ENCODE data around the gene GRAMD1C. TPM values are rescaled to one million over a fixed set of nuclear protein-coding genes. Genes with fewer than 3 reads are reported as not detected.
"Not testable (repeated sequence)": the region's sequence is repeated elsewhere in the genome, so short reads cannot be mapped to it uniquely, and the experiment has no call there.

Gene GRAMD1C
- total RNA-seq, 1 donor from 2014 or later: 2.4 TPM

- TF ChIP-seq, protein P1, sequence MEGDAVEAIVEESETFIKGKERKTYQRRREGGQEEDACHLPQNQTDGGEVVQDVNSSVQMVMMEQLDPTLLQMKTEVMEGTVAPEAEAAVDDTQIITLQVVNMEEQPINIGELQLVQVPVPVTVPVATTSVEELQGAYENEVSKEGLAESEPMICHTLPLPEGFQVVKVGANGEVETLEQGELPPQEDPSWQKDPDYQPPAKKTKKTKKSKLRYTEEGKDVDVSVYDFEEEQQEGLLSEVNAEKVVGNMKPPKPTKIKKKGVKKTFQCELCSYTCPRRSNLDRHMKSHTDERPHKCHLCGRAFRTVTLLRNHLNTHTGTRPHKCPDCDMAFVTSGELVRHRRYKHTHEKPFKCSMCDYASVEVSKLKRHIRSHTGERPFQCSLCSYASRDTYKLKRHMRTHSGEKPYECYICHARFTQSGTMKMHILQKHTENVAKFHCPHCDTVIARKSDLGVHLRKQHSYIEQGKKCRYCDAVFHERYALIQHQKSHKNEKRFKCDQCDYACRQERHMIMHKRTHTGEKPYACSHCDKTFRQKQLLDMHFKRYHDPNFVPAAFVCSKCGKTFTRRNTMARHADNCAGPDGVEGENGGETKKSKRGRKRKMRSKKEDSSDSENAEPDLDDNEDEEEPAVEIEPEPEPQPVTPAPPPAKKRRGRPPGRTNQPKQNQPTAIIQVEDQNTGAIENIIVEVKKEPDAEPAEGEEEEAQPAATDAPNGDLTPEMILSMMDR (conservative IDR thresholded peaks at IDR 0.05): peak; percentile 80
- H3K4me1 Mint-ChIP-seq: peaks cover 6% of the 10 kb centered on the region
- H3K9me3 Mint-ChIP-seq: no peaks in the 10 kb centered on the region
- no peaks in the 10 kb centered on the region for H3K36me3 Mint-ChIP-seq (ENCODE audit: low read depth)
- H3K4me3 Mint-ChIP-seq: peak overlapping the region; percentile 2
- H3K27ac Mint-ChIP-seq (ENCODE audit: unreplicated experiment): no peak overlapping the region
- no peaks in the 10 kb centered on the region for H3K27me3 Mint-ChIP-seq (ENCODE audit: low read depth)
- DNase-seq (ENCODE audit: low read depth, low spot score): no peak
Observed at GRCh38 chr3:113844622-113845222, 6.1 kb downstream of the GRAMD1C start.

GRCh38 chr3:113847247-113847646 is 8.7 kb downstream of the GRAMD1C start:
- DNase-seq (ENCODE audit: low read depth, low spot score): no peak

GRCh38 chr3:113847664-113848461 is 9.3 kb downstream of the GRAMD1C start:
- TF ChIP-seq, protein P1 (conservative IDR thresholded peaks at IDR 0.05): no peak
- Mint-ChIP-seq H3K4me3 (no peak overlapping the region), H3K27me3 (ENCODE audit: low read depth) (no peaks in the 10 kb centered on the region), H3K27ac (ENCODE audit: unreplicated experiment) (no peak overlapping the region), H3K4me1 (peaks cover 4% of the 10 kb centered on the region), H3K9me3 (no peaks in the 10 kb centered on the region), H3K36me3 (ENCODE audit: low read depth) (no peaks in the 10 kb centered on the region)
- DNase-seq (ENCODE audit: low read depth, low spot score): no peak

More at GRCh38 chr3:113847247-113847646, 8.7 kb downstream of the GRAMD1C start:
- Mint-ChIP-seq H3K4me3 (no peak overlapping the region), H3K4me1 (peaks cover 4% of the 10 kb centered on the region), H3K27ac (ENCODE audit: unreplicated experiment) (no peak overlapping the region), H3K27me3 (ENCODE audit: low read depth) (no peaks in the 10 kb centered on the region), H3K9me3 (no peaks in the 10 kb centered on the region), H3K36me3 (ENCODE audit: low read depth) (no peaks in the 10 kb centered on the region)
- TF ChIP-seq, protein P1 (conservative IDR thresholded peaks at IDR 0.05): no peak

- not testable (repeated sequence) for H3K27ac Mint-ChIP-seq (ENCODE audit: unreplicated experiment); H3K27me3 Mint-ChIP-seq (ENCODE audit: low read depth); H3K36me3 Mint-ChIP-seq (ENCODE audit: low read depth); DNase-seq (ENCODE audit: low read depth, low spot score); H3K9me3 Mint-ChIP-seq; H3K4me3 Mint-ChIP-seq; H3K4me1 Mint-ChIP-seq
Observed at GRCh38 chr3:113849071-113849470, 10.5 kb downstream of the GRAMD1C start.

- H3K9me3 Mint-ChIP-seq; H3K4me1 Mint-ChIP-seq; H3K4me3 Mint-ChIP-seq; H3K36me3 Mint-ChIP-seq (ENCODE audit: low read depth); H3K27me3 Mint-ChIP-seq (ENCODE audit: low read depth); H3K27ac Mint-ChIP-seq (ENCODE audit: unreplicated experiment); DNase-seq (ENCODE audit: low read depth, low spot score): not testable (repeated sequence)
Observed at GRCh38 chr3:113849841-113850240, 11.3 kb downstream of the GRAMD1C start.

GRCh38 chr3:113850391-113850790 is 11.8 kb downstream of the GRAMD1C start:
- not testable (repeated sequence) for H3K9me3 Mint-ChIP-seq; H3K36me3 Mint-ChIP-seq (ENCODE audit: low read depth); H3K4me3 Mint-ChIP-seq; H3K27me3 Mint-ChIP-seq (ENCODE audit: low read depth); H3K4me1 Mint-ChIP-seq; H3K27ac Mint-ChIP-seq (ENCODE audit: unreplicated experiment); DNase-seq (ENCODE audit: low read depth, low spot score)

DNA sequence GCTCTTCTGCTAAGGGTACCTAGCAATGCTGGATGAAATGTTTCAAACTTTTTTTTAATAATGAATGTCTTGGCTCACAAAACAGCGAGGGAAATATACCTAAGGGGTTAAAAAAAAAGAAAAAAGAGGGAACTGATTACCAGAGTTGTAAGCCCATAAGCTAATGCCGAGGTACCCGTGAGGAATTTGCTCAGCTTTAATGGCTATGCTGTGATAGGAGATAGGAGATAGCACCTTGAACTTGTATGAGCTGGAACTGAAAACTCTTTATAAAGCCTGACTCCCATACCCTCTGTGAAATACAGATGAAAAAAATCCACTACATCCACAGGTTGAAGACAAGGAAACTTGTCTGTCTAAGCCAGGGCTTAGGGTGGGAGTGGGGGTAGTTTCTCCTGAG is 13.9 kb downstream of the GRAMD1C start:
- no peak for DNase-seq (ENCODE audit: low read depth, low spot score)
- TF ChIP-seq, protein P1 (conservative IDR thresholded peaks at IDR 0.05): no peak
- no peak overlapping the region for H3K4me3 Mint-ChIP-seq
- no peaks in the 10 kb centered on the region for H3K27me3 Mint-ChIP-seq (ENCODE audit: low read depth)
- H3K4me1 Mint-ChIP-seq: no peaks in the 10 kb centered on the region
- H3K27ac Mint-ChIP-seq (ENCODE audit: unreplicated experiment): no peak overlapping the region
- no peaks in the 10 kb centered on the region for H3K9me3 Mint-ChIP-seq
- H3K36me3 Mint-ChIP-seq (ENCODE audit: low read depth): no peaks in the 10 kb centered on the region
